GM19372 (cell line): ENCODE results near the gene TET3.

Experiments
- ATAC-seq: cut with Tn5 transposase; IDR thresholded peaks from one replicate; pipeline ENCODE4 v1.9.1; 2021; ENCODE audit warnings: mild to moderate bottlenecking, low read depth, moderate library complexity; ENCODE audit not compliant: unreplicated experiment

The TET3 gene

DNA sequence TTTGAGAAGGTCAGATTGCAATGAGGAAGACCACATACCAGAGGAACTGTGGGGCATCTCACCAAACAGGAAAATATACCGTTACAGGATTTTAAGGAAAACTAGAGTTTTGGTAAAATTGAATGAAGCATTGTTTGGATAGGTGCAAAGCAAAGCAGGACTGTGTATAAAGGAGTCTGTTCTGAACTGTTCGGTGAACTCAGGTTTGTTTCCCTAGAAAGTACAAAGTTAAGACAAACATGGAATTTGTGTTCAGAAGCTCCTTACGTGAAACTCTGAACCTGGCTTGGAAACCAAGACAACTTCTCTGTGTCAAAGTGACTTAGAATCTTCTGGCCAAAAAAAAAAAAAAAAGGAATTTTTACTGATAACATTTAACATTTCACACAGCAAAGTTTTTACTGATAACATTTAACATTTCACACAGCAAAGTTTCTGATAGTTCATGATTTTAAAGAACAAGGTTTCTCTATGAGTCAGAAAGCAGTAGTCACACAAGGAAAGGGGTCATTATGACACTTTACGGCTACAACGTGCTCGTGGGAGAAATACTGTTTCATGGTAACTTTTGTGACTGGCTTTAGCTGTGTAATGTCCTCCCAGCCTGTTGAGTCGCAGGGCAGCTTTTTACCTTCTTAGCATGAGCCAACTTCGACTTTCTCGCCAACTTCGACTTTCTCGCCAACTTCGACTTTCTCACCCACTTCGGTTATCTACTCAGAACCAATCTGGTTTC is 21.2 kb upstream of the TET3 start:
- ATAC-seq, result peak; percentile 51

- ATAC-seq, result peak; percentile 19
Observed at GRCh38 chr2:73964223-73964622, 20.5 kb upstream of the TET3 start.

- no peak for ATAC-seq
Observed at GRCh38 chr2:73965053-73965452, 19.7 kb upstream of the TET3 start.

GRCh38 chr2:73968357-73968937 is 16.3 kb upstream of the TET3 start:
- ATAC-seq, result no peak

DNA sequence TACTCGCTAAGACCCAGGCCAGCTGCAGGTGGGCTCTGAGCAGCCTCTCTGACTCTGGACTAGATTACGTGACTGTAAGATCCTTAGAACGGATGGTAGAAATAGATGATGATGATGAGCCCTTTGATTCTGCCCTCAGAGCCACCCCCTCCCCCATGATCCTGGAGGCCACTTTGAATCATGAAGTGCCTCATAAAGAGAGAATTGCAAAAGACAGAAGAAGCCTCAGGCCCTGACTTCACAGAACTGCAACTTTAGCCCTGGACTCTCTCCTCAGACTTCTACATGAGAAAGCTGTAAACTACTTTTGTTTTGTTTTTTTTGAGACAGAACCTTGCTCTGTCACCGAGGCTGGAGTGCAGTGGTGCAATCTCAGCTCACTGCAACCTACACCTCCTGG is 15.4 kb upstream of the TET3 start:
- no peak for ATAC-seq

DNA sequence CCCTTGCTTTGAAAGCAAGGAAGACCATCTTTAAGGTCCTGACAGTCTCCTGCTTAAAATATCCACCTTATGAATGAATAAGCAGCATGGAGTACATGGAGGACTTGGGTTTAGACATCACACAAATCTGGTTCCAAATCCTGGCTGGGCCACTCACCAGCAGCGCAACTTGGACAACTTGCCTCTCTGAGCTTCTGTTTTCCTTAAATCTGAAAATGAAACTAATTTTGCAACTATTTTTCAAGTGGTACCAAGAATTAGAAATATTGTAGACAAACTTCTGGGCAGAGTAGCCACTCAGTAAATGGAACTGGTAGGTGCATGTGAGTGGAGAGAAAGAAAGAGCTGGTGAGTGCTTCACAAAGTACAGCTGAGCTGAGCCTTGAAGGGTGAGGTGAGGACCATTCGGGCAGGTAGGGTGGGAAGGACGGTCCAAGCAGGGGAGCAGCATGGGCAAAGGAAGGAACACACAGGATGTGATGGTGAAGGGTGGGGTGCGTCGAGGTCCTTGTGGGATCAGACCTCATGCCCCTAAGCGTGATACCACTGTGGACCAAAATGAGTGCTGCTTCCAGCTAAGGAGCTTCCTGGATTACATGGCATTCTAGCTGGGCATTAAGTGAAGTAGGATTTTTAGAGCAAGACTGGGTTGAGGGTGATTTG is 14.4 kb upstream of the TET3 start:
- ATAC-seq, result no peak

DNA sequence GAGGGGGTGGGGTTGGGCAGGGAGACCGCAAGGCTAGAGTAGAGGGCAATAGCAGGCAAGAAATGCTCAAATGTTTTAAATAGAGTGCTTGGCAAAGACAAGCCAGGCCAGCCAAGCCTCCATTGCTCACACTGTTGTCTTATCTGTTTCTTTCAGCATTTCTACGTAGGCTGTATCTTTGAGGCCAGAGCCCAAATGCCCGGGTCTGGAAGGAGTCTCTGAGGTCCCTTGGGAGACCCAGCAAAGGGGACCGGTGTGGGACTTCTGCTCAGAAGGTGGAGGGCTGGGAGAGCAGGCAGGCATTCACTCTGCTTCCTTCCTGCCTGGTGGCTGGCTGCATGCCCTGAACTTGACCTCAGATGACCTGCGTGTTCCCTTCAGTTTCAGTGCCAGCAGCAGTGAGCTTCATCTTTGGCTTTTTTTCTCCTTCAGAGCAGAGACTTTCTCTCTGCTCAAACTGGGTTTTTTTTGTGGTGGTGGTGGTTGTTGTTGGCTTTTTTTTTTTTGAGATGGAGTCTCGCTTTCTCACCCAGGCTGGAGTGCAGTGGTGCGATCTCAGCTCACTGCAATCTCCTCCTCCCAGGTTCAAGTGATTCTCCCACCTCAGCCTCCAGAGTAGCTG is 13.7 kb upstream of the TET3 start:
- ATAC-seq, result peak; percentile 77

GRCh38 chr2:73971722-73972121 is 13.0 kb upstream of the TET3 start:
- no peak for ATAC-seq

DNA sequence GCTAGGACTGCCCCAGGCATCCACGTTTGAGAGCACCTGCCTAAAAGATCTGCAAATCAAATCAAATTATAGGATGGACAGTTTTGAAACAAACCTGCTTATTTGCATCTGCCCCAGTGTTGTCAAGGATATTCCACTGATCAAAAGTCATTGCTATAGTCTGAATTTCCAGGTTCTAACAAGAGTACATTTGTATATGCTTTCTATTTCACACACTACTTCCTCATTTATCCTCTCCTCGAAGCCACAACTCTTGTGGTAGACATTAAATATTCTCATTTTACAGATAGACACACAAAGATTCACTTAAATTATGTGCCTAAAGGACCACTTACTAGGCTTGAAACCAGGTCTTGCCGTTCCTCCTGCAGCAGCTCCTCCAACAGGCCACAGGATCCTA is 11.9 kb upstream of the TET3 start:
- no peak for ATAC-seq

DNA sequence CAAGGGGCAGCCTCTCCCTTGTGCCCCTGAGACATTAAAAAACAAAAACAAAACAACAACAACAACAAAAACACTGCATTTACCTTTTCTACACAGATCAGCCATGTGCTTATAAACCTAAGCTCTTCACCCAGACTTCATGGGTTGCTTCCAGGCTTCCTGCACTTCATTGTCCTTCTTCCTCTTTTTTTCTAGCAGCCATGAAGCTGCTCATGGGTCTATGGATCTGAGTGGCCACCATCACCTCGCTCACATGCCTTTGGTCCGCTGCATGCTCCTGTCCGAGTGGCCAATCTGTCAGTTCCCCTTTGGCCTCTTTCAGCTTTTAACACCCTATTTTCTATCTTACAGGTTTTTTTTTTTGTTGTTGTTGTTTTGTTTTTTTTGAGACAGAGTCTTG is 9.0 kb upstream of the TET3 start:
- ATAC-seq, result no peak

GRCh38 chr2:73976803-73977202 is 7.9 kb upstream of the TET3 start:
- no peak for ATAC-seq

DNA sequence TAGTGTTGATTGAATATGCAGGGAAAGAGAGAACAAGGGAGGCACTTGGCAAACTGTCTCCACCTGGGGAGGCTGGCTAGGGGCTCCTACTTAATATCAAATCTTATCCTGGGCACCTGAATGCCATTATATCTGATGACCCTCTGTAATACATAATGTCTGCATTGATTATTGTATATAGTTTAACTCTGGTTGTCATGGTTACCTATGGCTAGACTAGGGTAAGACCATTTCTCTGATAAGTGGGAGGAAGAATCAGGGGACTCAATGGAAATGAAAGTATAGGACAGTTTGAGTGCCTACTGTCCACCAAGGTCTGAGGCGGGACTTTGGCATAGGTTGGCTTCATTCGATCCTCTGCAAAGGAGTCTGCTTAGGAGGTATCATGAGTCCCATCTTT is 7.2 kb upstream of the TET3 start:
- no peak for ATAC-seq

DNA sequence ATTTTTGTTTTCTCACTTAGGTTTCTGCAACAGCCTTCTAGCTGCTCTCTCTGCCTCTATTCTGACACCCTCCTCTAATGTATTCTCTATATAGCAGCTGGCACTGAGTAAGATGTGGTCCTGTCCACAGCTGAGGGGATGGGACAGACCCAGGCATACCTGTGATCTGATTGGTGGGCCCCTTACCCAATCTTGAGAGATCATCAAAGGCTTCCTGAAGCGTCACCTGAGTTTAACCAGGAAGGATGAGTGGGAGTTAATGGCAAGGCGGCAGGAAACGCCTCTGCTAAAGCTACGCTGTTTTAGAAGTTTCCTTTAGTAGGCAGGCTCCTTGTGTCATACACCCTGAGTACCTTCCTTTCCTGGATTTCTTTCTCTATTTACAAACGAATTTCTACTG is 5.7 kb upstream of the TET3 start:
- no peak for ATAC-seq

- ATAC-seq, result no peak
Observed at GRCh38 chr2:73979686-73980085, 5.0 kb upstream of the TET3 start.

DNA sequence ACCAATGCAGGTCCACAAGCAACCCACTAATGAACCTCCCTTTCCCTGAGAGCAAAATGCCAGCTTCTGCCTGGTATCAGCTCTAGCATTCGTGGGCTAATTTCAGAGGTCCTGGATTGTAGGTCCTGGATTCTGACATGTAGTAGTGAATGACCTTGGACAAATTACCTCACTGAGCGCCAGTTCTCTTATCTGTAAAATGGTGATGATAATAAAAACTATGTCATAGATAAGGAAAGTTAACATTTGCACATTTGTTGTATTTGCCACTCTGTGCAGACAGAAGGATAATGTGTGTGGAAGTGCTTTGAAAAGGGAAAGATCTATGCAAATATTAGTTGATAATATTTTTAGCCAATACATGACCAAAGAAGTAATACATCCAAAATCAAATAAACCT is 4.1 kb upstream of the TET3 start:
- ATAC-seq, result no peak

DNA sequence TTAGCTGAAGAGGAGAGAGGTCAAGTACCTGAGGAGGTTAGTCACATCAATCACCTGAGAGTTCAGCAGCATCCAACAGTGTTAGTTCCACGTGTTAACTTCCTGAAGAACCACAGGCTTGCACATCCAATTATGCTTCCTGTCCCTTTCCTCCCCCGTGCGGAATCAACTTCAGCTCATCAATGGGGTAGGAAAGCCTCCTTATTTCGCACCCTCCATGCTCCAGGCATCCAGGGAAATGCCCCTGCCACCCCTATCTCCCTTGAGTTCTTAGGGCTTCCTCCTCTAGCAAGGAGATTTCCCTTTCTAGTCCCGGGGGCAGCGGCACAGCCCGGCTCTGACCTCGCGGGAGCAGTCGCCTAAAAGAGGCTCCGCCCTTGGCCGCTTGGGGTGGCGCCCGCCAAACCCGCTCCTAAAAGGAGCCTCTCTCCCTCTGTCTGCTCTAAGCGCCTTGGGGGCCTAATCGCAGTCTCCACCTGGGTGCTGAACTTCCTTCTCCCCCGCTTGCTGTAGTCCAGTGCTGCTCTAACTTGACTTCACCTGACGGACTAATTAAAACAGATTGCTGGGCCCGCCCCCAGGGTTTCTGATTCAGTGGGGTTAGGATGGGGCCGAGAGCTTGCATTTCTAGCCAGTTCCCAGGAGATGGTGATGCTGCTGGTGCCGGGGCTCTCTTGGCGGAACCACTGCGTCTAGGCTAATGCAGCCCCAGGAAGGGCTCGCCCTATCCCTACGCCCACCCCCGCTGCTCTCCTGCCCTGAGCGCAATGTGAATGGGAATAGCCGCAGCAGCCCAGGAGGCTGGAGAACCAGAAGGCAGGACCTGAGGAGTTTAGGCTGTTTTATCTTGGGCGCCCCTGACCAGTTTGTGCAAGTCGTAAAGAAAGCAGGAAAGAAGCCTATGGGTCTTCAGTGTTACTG is 3.4 kb upstream of the TET3 start:
- peak; percentile 32 for ATAC-seq

- ATAC-seq, result no peak
Observed at GRCh38 chr2:73982140-73982617, 2.5 kb upstream of the TET3 start.

DNA sequence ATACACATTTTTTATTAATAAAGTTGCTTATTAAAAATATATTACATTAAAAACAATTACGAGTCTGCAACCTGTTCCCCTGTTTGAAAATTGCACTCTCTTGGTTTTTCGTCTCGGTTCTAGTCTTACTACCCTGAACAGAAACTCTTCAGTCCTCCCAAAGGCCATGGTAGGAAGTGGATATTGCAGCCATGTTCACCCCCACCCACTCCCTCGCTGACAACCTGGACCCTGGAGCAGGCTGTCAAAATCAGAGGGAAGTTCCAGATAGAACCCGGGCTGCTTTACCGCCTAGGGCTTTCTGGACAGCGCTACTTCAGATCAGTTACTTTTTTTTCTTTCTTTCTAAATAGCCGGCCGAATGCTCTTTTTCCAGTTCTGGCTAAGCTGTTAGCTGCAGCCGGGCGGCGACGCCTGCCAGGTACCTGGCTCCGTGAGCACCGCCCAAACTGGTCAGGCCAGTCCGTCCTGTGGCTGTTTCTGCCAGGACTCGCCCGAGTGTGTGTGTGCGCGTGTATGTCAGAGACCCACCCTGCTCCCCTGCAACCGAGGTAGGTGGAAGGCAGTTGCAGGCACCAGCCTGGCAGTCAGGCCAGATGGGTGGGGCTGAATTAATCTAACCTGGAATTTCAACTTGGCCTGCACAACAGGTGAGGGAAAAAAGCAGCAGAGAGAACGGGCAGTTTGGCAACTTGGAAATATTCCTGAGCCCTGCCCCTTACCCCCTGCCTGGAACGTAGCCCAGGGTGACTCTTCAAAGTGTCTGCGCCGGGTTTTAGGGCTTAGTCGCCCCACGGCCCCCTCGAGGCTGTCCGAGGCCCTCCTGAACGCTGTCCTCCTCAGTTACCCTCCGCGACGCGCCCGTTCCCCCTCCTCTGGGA is 1.1 kb upstream of the TET3 start:
- ATAC-seq, result no peak

GRCh38 chr2:73984922-73985307 is 205 bp downstream of the TET3 start:
- ATAC-seq, result peak; percentile 28
